Measurements from ENCODE around the gene KCTD13. TPM values are rescaled to one million over a fixed set of nuclear protein-coding genes. Genes with fewer than 3 reads are reported as not detected.

KCTD13 gene
- polyA plus RNA-seq, 1 of the 3 experiments (the other 2 are of a cell fraction): 31.0 TPM

GRCh38 chr16:29876594-29877249 lies 49.3 kb downstream of the KCTD13 start (continued):
- TF ChIP-seq IRF3 (IDR thresholded peaks at IDR 0.05; ENCODE audit: low read depth, low read length) (no peak), EP300 (IDR thresholded peaks at IDR 0.05; ENCODE audit: borderline replicate concordance in 1 of 2, low read depth in 1 of 2, low read length in 1 of 2) (no peak)
- TF ChIP-seq, protein P1, sequence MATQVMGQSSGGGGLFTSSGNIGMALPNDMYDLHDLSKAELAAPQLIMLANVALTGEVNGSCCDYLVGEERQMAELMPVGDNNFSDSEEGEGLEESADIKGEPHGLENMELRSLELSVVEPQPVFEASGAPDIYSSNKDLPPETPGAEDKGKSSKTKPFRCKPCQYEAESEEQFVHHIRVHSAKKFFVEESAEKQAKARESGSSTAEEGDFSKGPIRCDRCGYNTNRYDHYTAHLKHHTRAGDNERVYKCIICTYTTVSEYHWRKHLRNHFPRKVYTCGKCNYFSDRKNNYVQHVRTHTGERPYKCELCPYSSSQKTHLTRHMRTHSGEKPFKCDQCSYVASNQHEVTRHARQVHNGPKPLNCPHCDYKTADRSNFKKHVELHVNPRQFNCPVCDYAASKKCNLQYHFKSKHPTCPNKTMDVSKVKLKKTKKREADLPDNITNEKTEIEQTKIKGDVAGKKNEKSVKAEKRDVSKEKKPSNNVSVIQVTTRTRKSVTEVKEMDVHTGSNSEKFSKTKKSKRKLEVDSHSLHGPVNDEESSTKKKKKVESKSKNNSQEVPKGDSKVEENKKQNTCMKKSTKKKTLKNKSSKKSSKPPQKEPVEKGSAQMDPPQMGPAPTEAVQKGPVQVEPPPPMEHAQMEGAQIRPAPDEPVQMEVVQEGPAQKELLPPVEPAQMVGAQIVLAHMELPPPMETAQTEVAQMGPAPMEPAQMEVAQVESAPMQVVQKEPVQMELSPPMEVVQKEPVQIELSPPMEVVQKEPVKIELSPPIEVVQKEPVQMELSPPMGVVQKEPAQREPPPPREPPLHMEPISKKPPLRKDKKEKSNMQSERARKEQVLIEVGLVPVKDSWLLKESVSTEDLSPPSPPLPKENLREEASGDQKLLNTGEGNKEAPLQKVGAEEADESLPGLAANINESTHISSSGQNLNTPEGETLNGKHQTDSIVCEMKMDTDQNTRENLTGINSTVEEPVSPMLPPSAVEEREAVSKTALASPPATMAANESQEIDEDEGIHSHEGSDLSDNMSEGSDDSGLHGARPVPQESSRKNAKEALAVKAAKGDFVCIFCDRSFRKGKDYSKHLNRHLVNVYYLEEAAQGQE (IDR thresholded peaks at IDR 0.05; ENCODE audit: low read depth, low read length): no peak

- Histone ChIP-seq H2AFZ (ENCODE audit: low read depth) (no peak overlapping the region), H3K9ac (no peak overlapping the region), H3K4me1 (ENCODE audit: control insufficient read depth in 1 of 2, insufficient read depth in 2 of 2, low read depth in 1 of 2, low read length in 1 of 2) (no peaks in the 10 kb centered on the region), H3K9me2 (no peaks in the 10 kb centered on the region), H3F3A (replicated peaks; ENCODE audit: insufficient read depth) (no peaks in the 10 kb centered on the region), H4K20me1 (ENCODE audit: insufficient read depth) (no peaks in the 10 kb centered on the region), H3K27ac (ENCODE audit: low read depth in 2 of 2, low read length in 1 of 2) (no peak overlapping the region), H3K36me3 (replicated peaks in 1 of 2; ENCODE audit: control insufficient read depth in 1 of 2, insufficient read depth in 2 of 2, low read length in 1 of 2) (no peaks in the 10 kb centered on the region), H3K4me2 (no peak overlapping the region), H3K27me3 (ENCODE audit: insufficient read depth) (no peaks in the 10 kb centered on the region), H3K79me2 (ENCODE audit: insufficient read depth) (no peaks in the 10 kb centered on the region), H3K9me3 (no peaks in the 10 kb centered on the region), H3K4me3 (ENCODE audit: low read depth in 2 of 2, low read length in 1 of 2) (no peak overlapping the region)
- no peak for DNase-seq
- TF ChIP-seq NRF1 (IDR thresholded peaks at IDR 0.05; ENCODE audit: low read depth, low read length): no peak
- no peak for TF ChIP-seq TCF12 (IDR thresholded peaks at IDR 0.05)
- TF ChIP-seq JUND (IDR thresholded peaks at IDR 0.05): no peak
- TF ChIP-seq, protein P1 (IDR thresholded peaks at IDR 0.05; ENCODE audit: low read depth, low read length): no peak
- WGBS (ENCODE audit: low lambda C conversion rate): 79% methylated on average over 16 of the region's 18 CpGs
- ChIA-PET POLR2A (no interaction called here), CTCF (no interaction called here)
Observed at GRCh38 chr16:29876217-29876593, 49.8 kb downstream of the KCTD13 start.

Data from SK-N-SH (cell line).